HEK293 (cell line): Measurements from ENCODE around the gene GGN.
"Not testable (repeated sequence)": the region's sequence is repeated elsewhere in the genome, so short reads cannot be mapped to it uniquely, and the experiment has no call there.

ENCODE experiments used
- CTCF ChIA-PET: fragments of 350-600 bp; formaldehyde crosslinking; extraction: SDS; loops from one replicate; lab custom pipeline; 2021; ENCODE audit warnings: antibody characterized with exemption; lab: Yijun Ruan, JAX
- POLR2A ChIA-PET: fragments of 300-600 bp; formaldehyde crosslinking; extraction: SDS; loops from one replicate; lab custom pipeline; 2020; ENCODE audit warnings: antibody characterized with exemption, inconsistent platforms; lab: Yijun Ruan, JAX
- H3K27ac ChIP-seq: fragments of 200-500 bp; sonication (Bioruptor generic); 2 replicates; pipeline ENCODE4 v1.5.1; 2014; ENCODE audit warnings: low read depth, low read length, control low read depth, inconsistent platforms; ENCODE audit errors: extremely low read depth
- H3K36me3 ChIP-seq, 2 experiments: fragments of 200-500 bp in 1 of 2; sonication (Bioruptor generic) in 1 of 2; 1 replicate in 1 of 2; 2 replicates in 1 of 2; pipeline ENCODE4 v1.5.1; 2014 to 2017; ENCODE audit warnings: inconsistent platforms in 2 of 2, low read length in 2 of 2; ENCODE audit not compliant: control insufficient read depth in 2 of 2, insufficient read depth in 1 of 2
- H3K4me1 ChIP-seq: fragments of 200-500 bp; sonication (Bioruptor generic); 2 replicates; pipeline ENCODE4 v1.5.1; 2014; ENCODE audit warnings: mild to moderate bottlenecking, low read length, inconsistent platforms; ENCODE audit not compliant: control insufficient read depth, insufficient read depth
- H3K4me3 ChIP-seq: 2 replicates; pipeline ENCODE4 v1.5.1; 2011; ENCODE audit warnings: low read depth, mild to moderate bottlenecking, control low read depth, low read length, moderate library complexity
- H3K9me3 ChIP-seq: fragments of 200-500 bp; sonication (Bioruptor generic); 2 replicates; pipeline ENCODE4 v1.5.1; 2014; ENCODE audit warnings: low read depth, low read length, inconsistent platforms; ENCODE audit not compliant: control insufficient read depth, insufficient read depth
- EGR2 ChIP-seq: fragments of 450-650 bp; formaldehyde crosslinking; IDR thresholded peaks from 2 replicates; pipeline ENCODE4 v1.5.1; 2016; ENCODE audit warnings: low read depth, missing biosample characterization, missing genetic modification characterization
- GLIS1 ChIP-seq: fragments of 450-650 bp; formaldehyde crosslinking; IDR thresholded peaks from 2 replicates; pipeline ENCODE4 v1.5.1; 2016; ENCODE audit warnings: missing biosample characterization, missing genetic modification characterization
- GLIS2 ChIP-seq: fragments of 450-650 bp; formaldehyde crosslinking; IDR thresholded peaks from 2 replicates; pipeline ENCODE4 v1.5.1; 2016; ENCODE audit warnings: missing biosample characterization, missing genetic modification characterization
- KLF10 ChIP-seq: fragments of 450-650 bp; IDR thresholded peaks from 2 replicates; pipeline ENCODE4 v1.5.1; 2018; ENCODE audit warnings: missing biosample characterization, mild to moderate bottlenecking, missing genetic modification characterization
- OSR2 ChIP-seq: fragments of 450-650 bp; formaldehyde crosslinking; IDR thresholded peaks from 2 replicates; pipeline ENCODE4 v1.5.1; 2016; ENCODE audit warnings: missing biosample characterization, missing genetic modification characterization
- PRDM2 ChIP-seq: fragments of 450-650 bp; formaldehyde crosslinking; IDR thresholded peaks from 2 replicates; pipeline ENCODE4 v1.5.1; 2016; ENCODE audit warnings: missing biosample characterization, missing genetic modification characterization, borderline replicate concordance
- ZFHX2 ChIP-seq: fragments of 450-650 bp; formaldehyde crosslinking; conservative IDR thresholded peaks from 2 replicates; pipeline ENCODE4 v1.5.1; 2016; ENCODE audit warnings: missing biosample characterization, missing genetic modification characterization
- ZNF10 ChIP-seq: fragments of 450-650 bp; formaldehyde crosslinking; IDR thresholded peaks from 2 replicates; pipeline ENCODE4 v1.5.1; 2017; ENCODE audit warnings: missing biosample characterization, missing genetic modification characterization
- ZNF19 ChIP-seq: fragments of 450-650 bp; formaldehyde crosslinking; IDR thresholded peaks from 2 replicates; pipeline ENCODE4; 2016; ENCODE audit warnings: missing biosample characterization, missing genetic modification characterization, low read depth
- ZNF239 ChIP-seq: fragments of 450-650 bp; formaldehyde crosslinking; IDR thresholded peaks from 2 replicates; pipeline ENCODE4 v1.5.1; 2016; ENCODE audit warnings: missing biosample characterization, missing genetic modification characterization
- ZNF473 ChIP-seq: fragments of 450-650 bp; formaldehyde crosslinking; IDR thresholded peaks from 2 replicates; pipeline ENCODE4 v1.5.1; 2017; ENCODE audit warnings: missing biosample characterization, missing genetic modification characterization
- ZNF514 ChIP-seq: fragments of 450-650 bp; formaldehyde crosslinking; IDR thresholded peaks from 2 replicates; pipeline ENCODE4 v1.5.1; 2016; ENCODE audit warnings: missing biosample characterization, missing genetic modification characterization
- ZNF768 ChIP-seq: fragments of 450-650 bp; formaldehyde crosslinking; IDR thresholded peaks from 2 replicates; pipeline ENCODE4 v1.5.1; 2018; ENCODE audit warnings: missing biosample characterization, mild to moderate bottlenecking, missing genetic modification characterization
- ZSCAN18 ChIP-seq: fragments of 450-650 bp; formaldehyde crosslinking; IDR thresholded peaks from 2 replicates; pipeline ENCODE4 v1.5.1; 2016; ENCODE audit warnings: missing biosample characterization, missing genetic modification characterization

GGN gene

GRCh38 chr19:38412961-38413360 is 25.1 kb upstream of the GGN start (continued):
- TF ChIP-seq ZSCAN18 (tag by site-specific recombination), result no peak

- H3K4me1 ChIP-seq, result peaks cover 3% of the 10 kb centered on the region; the same call in 1 of the 2 replicates
- H3K4me3 ChIP-seq, result no peak overlapping the region
- H3K36me3 ChIP-seq, result peaks cover 0 to 12% of the 10 kb centered on the region in 2 experiments; a peak in 1 of 3 replicates
- no peaks in the 10 kb centered on the region for H3K9me3 ChIP-seq
- POLR2A ChIA-PET, result no interaction called here
- TF ChIP-seq ZNF19, result no peak
- TF ChIP-seq OSR2, result no peak
- no peak for TF ChIP-seq ZNF239 (tag by site-specific recombination)
- TF ChIP-seq ZNF768 (tag by site-specific recombination), result no peak
- TF ChIP-seq GLIS1 (tag by site-specific recombination), result no peak
- TF ChIP-seq, all 188 proteins: peak for 0
- CTCF ChIA-PET, result interaction anchor here (1.0 to 3.0 kb wide), 2 partner anchors 9 to 77 kb away, joined by 3 to 32 read pairs; partner anchors contain the start of genes CATSPERG and FAM98C
- H3K27ac ChIP-seq, result no peak overlapping the region
Measured at GRCh38 chr19:38412491-38412890, 24.7 kb upstream of the GGN start.

GRCh38 chr19:38411898-38412297 is 24.1 kb upstream of the GGN start:
- POLR2A ChIA-PET, result interaction anchor here (1.3 to 1.4 kb wide), 2 partner anchors 9 to 24 kb away, joined by 4 to 5 read pairs; partner anchors contain the start of genes FAM98C and GGN
- not testable (repeated sequence) for H3K27ac ChIP-seq, H3K4me1 ChIP-seq, H3K4me3 ChIP-seq, H3K9me3 ChIP-seq
- CTCF ChIA-PET, result interaction anchor here (1.0 to 3.0 kb wide), 2 partner anchors 8 to 76 kb away, joined by 3 to 32 read pairs; partner anchors contain the start of genes CATSPERG and FAM98C
- peaks cover 3 to 17% of the 10 kb centered on the region in 2 experiments; a peak in 2 of 3 replicates for H3K36me3 ChIP-seq

GRCh38 chr19:38411041-38411712 is 23.3 kb upstream of the GGN start:
- no peaks in the 10 kb centered on the region for H3K9me3 ChIP-seq
- no peak overlapping the region for H3K27ac ChIP-seq
- no peak overlapping the region for H3K4me3 ChIP-seq
- H3K36me3 ChIP-seq, result peaks cover 7 to 21% of the 10 kb centered on the region in 2 experiments; a peak in 2 of 3 replicates
- TF ChIP-seq ZNF10 (tag by site-specific recombination) (no peak), KLF10 (tag by site-specific recombination) (no peak), GLIS2 (tag by site-specific recombination) (peak; percentile 27; the same call in 1 of the 2 replicates), ZNF768 (tag by site-specific recombination) (no peak), EGR2 (tag by site-specific recombination) (peak; percentile 40), ZNF514 (tag by site-specific recombination) (no peak), PRDM2 (tag by site-specific recombination) (no peak), ZFHX2 (tag by site-specific recombination) (peak; percentile 34), ZNF473 (tag by site-specific recombination) (no peak)
- no peaks in the 10 kb centered on the region for H3K4me1 ChIP-seq
- CTCF ChIA-PET, result interaction anchor here (0.7 kb wide), 1 partner anchor 8 kb away, joined by 3 read pairs; the partner anchor contains the start of gene FAM98C
- POLR2A ChIA-PET, result interaction anchor here (1.3 to 1.4 kb wide), 2 partner anchors 8 to 23 kb away, joined by 4 to 5 read pairs; partner anchors contain the start of genes FAM98C and GGN

GRCh38 chr19:38410407-38410806 is 22.6 kb upstream of the GGN start:
- H3K9me3 ChIP-seq, H3K4me1 ChIP-seq, H3K27ac ChIP-seq, CTCF ChIA-PET, H3K4me3 ChIP-seq: not testable (repeated sequence)
- H3K36me3 ChIP-seq, result peaks cover 9 to 25% of the 10 kb centered on the region in 2 experiments; a peak in 2 of 3 replicates
- POLR2A ChIA-PET, result interaction anchor here (0.7 kb wide), 1 partner anchor 1040 kb away, joined by 3 read pairs; no protein-coding TSS in a partner anchor
